ENCODE data around the gene SCNN1G. TPM values are rescaled to one million over a fixed set of nuclear protein-coding genes. Genes with fewer than 3 reads are reported as not detected.

SCNN1G gene
- total and polyA plus RNA-seq, 7 donors, result under 0.01 to 36.2 (median 3.0) TPM; not detected in 2

- Histone ChIP-seq H3K36me3 (no peaks in the 10 kb centered on the region), H3K4me1 (peaks cover 0 to 29% (median 22%) of the 10 kb centered on the region in 4 donors), H3K27me3 (no peaks in the 10 kb centered on the region), H3K9me3 (no peaks in the 10 kb centered on the region), H3K27ac (peak overlapping the region in 3 of 4 donors; percentile 16 to 68 (median 66)), H3K4me3 (no peak overlapping the region)
- intact Hi-C loops (cut with DNase I), result no loop called here
- DNase-seq, result no peak
- 36 to 48% methylated on average over 3 of the region's 3 CpGs for WGBS, 2 donors
- TF ChIP-seq EP300 (IDR thresholded peaks at IDR 0.05), result no peak
- TF ChIP-seq POLR2AphosphoS5 (IDR thresholded peaks at IDR 0.05), result peak in 3 of 4 donors; percentile 8 to 34 (median 33)
Observed at GRCh38 chr16:23195366-23195978, 12.9 kb downstream of the SCNN1G start.

GRCh38 chr16:23196539-23196938 lies 14.0 kb downstream of the SCNN1G start:
- Histone ChIP-seq H3K27ac (no peak overlapping the region), H3K4me3 (no peak overlapping the region), H3K4me1 (peaks cover 0 to 29% (median 22%) of the 10 kb centered on the region in 4 donors), H3K36me3 (no peaks in the 10 kb centered on the region), H3K9me3 (no peaks in the 10 kb centered on the region), H3K27me3 (no peaks in the 10 kb centered on the region)
- intact Hi-C loops (cut with DNase I), result no loop called here
- no peak for DNase-seq
- 52 to 82% methylated on average over 5 of the region's 5 CpGs for WGBS, 2 donors
- TF ChIP-seq POLR2A (IDR thresholded peaks at IDR 0.05) (no peak), POLR2AphosphoS5 (IDR thresholded peaks at IDR 0.05) (no peak), CTCF (IDR thresholded peaks at IDR 0.05) (no peak), EP300 (IDR thresholded peaks at IDR 0.05) (no peak)

GRCh38 chr16:23202166-23202565 lies 19.6 kb downstream of the SCNN1G start:
- Histone ChIP-seq H3K4me1 (no peaks in the 10 kb centered on the region), H3K36me3 (no peaks in the 10 kb centered on the region), H3K9me3 (no peaks in the 10 kb centered on the region), H3K4me3 (no peak overlapping the region), H3K27ac (no peak overlapping the region), H3K27me3 (no peaks in the 10 kb centered on the region)
- 93 to 96% methylated on average over 1 of the region's 1 CpG for WGBS, 2 donors
- TF ChIP-seq EP300 (IDR thresholded peaks at IDR 0.05) (no peak), POLR2A (IDR thresholded peaks at IDR 0.05) (no peak), POLR2AphosphoS5 (IDR thresholded peaks at IDR 0.05) (no peak), CTCF (IDR thresholded peaks at IDR 0.05) (no peak)
- intact Hi-C loops (cut with DNase I), result no loop called here
- no peak for DNase-seq

GRCh38 chr16:23206986-23207385 lies 24.4 kb downstream of the SCNN1G start:
- DNase-seq, result no peak
- Histone ChIP-seq H3K9me3 (no peaks in the 10 kb centered on the region), H3K27ac (no peak overlapping the region), H3K4me3 (no peak overlapping the region), H3K27me3 (no peaks in the 10 kb centered on the region), H3K36me3 (no peaks in the 10 kb centered on the region), H3K4me1 (no peaks in the 10 kb centered on the region)
- no peak for TF ChIP-seq POLR2A (IDR thresholded peaks at IDR 0.05)
- TF ChIP-seq CTCF (IDR thresholded peaks at IDR 0.05), result no peak
- intact Hi-C loops (cut with DNase I), result no loop called here
- 81 to 87% methylated on average over 7 of the region's 7 CpGs for WGBS, 2 donors

- Histone ChIP-seq H3K4me1 (no peaks in the 10 kb centered on the region), H3K36me3 (no peaks in the 10 kb centered on the region), H3K27me3 (no peaks in the 10 kb centered on the region), H3K9me3 (no peaks in the 10 kb centered on the region), H3K27ac (no peak overlapping the region), H3K4me3 (no peak overlapping the region)
- intact Hi-C loops (cut with DNase I), result no loop called here
- no peak for DNase-seq
- TF ChIP-seq EP300 (IDR thresholded peaks at IDR 0.05) (no peak), POLR2AphosphoS5 (IDR thresholded peaks at IDR 0.05) (no peak)
- 52 to 70% methylated on average over 3 of the region's 3 CpGs for WGBS, 2 donors
Observed at GRCh38 chr16:23207485-23207884, 24.9 kb downstream of the SCNN1G start.

DNA sequence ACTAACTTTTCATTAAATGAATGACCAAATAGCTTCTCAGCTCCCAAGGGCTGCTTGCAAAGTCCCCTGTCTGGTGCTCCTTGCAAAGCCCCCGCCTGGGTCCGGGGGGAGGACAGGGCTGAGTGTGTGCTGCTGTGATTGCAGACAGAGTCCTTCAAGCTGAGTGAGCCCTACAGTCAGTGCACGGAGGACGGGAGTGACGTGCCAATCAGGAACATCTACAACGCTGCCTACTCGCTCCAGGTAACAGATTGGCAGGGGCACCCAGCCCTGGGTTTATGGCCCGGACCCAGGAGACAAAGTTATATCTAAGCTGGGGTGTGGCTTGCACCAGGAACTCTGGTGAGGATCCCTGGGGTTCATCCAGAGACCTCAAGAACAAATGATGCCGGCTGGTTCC lies 27.1 kb downstream of the SCNN1G start:
- Histone ChIP-seq H3K4me1 (no peaks in the 10 kb centered on the region), H3K27ac (no peak overlapping the region), H3K27me3 (no peaks in the 10 kb centered on the region), H3K36me3 (no peaks in the 10 kb centered on the region), H3K4me3 (no peak overlapping the region), H3K9me3 (no peaks in the 10 kb centered on the region)
- 23 to 75% methylated on average over 9 of the region's 9 CpGs for WGBS, 2 donors
- TF ChIP-seq POLR2A (IDR thresholded peaks at IDR 0.05) (no peak), POLR2AphosphoS5 (IDR thresholded peaks at IDR 0.05) (no peak), CTCF (IDR thresholded peaks at IDR 0.05) (no peak)
- intact Hi-C loops (cut with DNase I), result no loop called here
- DNase-seq, result no peak
